Activated CD8-positive, alpha-beta memory T cell treated with anti-CD3 and anti-CD28 coated beads for 1 hour (primary cell): ENCODE results near the gene COPS8.

Source experiments
- DNase-seq, 2 donors: peaks; one replicate each; pipeline ENCODE4 v3.0.0-alpha.2; 2020; ENCODE audit warnings: low read depth in 1 of 2; ENCODE audit errors: extremely low read depth in 1 of 2

COPS8 gene

GRCh38 chr2:237085248-237086221, at the start of gene COPS8:
COPS8 (plus strand) TSS chr2:237085889; CDS start chr2:237085965, 76 bp downstream.
- DNase-seq: peak; percentile 63 to 84

GRCh38 chr2:237039301-237040031, 46.2 kb upstream of the COPS8 start:
- DNase-seq: no peak

GRCh38 chr2:237041231-237041630, 44.5 kb upstream of the COPS8 start:
- DNase-seq: no peak

GRCh38 chr2:237042101-237042500, 43.6 kb upstream of the COPS8 start:
- no peak for DNase-seq

- DNase-seq: no peak
These were observed 41.8 kb upstream of the COPS8 start for GRCh38 chr2:237043866-237044265.

- no peak for DNase-seq
These were observed 41.4 kb upstream of the COPS8 start for GRCh38 chr2:237044281-237044680.

- DNase-seq: no peak
These were observed 40.2 kb upstream of the COPS8 start for GRCh38 chr2:237045449-237045848.

GRCh38 chr2:237048595-237048994, 37.1 kb upstream of the COPS8 start:
- no peak for DNase-seq

- DNase-seq: no peak
These were observed 33.8 kb upstream of the COPS8 start for GRCh38 chr2:237051861-237052260.

- DNase-seq: no peak
These were observed 32.6 kb upstream of the COPS8 start for GRCh38 chr2:237053066-237053465.

GRCh38 chr2:237055386-237056100, 30.1 kb upstream of the COPS8 start:
- DNase-seq: no peak

GRCh38 chr2:237056287-237056875, 29.3 kb upstream of the COPS8 start:
- DNase-seq: no peak

GRCh38 chr2:237057107-237057506, 28.6 kb upstream of the COPS8 start:
- DNase-seq: no peak

- DNase-seq: no peak
These were observed 27.8 kb upstream of the COPS8 start for GRCh38 chr2:237057893-237058300.

- no peak for DNase-seq
These were observed 27.3 kb upstream of the COPS8 start for GRCh38 chr2:237058423-237058822.

GRCh38 chr2:237059155-237059875, 26.4 kb upstream of the COPS8 start:
- no peak for DNase-seq

GRCh38 chr2:237060534-237061312, 25.0 kb upstream of the COPS8 start:
- DNase-seq: no peak

GRCh38 chr2:237061356-237061755, 24.3 kb upstream of the COPS8 start:
- no peak for DNase-seq

GRCh38 chr2:237062585-237062984, 23.1 kb upstream of the COPS8 start:
- no peak for DNase-seq
